Fibroblast of pulmonary artery (primary cell): ENCODE data around the gene DHX9.

Source experiments
- DNase-seq: peaks from one replicate; pipeline ENCODE4 v3.0.0-alpha.2; 2010; ENCODE audit warnings: low read depth
- H3K4me3 ChIP-seq: replicated peaks from 2 replicates; pipeline ENCODE4 v1.5.1; 2011; ENCODE audit warnings: low read depth, mild to moderate bottlenecking, control low read depth, low read length, moderate library complexity
- CTCF ChIP-seq: IDR thresholded peaks from 2 replicates; pipeline ENCODE4 v1.5.1; 2011; ENCODE audit warnings: mild to moderate bottlenecking, control low read depth, low read length, inconsistent platforms; ENCODE audit errors: missing control alignments

DHX9 gene

DNA sequence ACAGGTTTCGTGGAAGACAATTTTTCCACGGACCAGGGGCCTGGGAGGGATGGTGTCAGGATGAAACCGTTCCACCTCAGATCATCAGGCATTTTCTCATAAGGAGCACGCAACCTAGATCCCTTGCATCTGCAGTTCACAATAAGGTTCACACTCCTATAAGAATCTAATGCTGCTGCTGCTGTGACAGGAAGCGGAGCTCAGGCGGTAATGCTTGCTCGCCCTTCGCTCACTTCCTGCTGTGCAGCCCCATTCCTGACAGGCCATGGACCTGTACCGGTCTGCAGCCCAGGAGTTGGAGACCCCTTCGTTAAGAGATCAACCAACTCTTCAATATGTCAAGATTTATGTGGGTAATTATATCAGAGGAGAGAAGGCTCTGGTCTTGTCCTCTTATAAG is 3.3 kb upstream of the DHX9 start:
- no peak for DNase-seq
- no peak for TF ChIP-seq CTCF
- H3K4me3 ChIP-seq = no peak overlapping the region

DNA sequence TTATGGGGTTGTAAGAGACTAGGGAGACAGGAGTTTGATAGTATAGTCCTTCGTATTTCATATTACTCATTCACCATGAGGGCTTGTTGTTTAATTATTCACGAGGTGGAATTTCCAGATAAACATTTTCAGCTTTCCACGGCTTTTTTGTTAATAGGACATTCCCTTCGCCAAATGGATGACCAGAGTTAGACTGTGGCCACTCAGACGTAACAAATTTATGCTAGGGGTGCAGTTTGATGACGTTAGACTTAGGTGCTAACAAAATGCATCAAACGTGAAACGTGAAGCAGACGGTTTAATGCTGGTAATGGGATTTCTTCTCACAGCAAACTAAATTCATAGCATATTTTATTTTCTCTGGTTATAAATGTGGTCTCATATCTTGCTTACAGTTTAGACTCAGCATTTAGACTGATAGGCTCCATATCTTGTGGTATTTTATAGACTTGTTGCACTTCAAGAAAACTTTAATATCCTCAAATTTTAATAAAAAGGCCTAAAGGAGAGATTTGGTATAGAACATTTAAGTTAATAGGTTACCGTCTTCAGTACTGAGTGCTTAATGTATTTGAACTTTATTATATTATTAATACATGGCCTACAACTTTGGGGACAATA is 2.3 kb downstream of the DHX9 start:
- H3K4me3 ChIP-seq = peak overlapping the region; percentile 78
- TF ChIP-seq CTCF = no peak
- DNase-seq = peak; percentile 24

- no peak overlapping the region for H3K4me3 ChIP-seq
- no peak for TF ChIP-seq CTCF
- DNase-seq = no peak
Measured at GRCh38 chr1:182842265-182842664, 3.1 kb downstream of the DHX9 start.

DNA sequence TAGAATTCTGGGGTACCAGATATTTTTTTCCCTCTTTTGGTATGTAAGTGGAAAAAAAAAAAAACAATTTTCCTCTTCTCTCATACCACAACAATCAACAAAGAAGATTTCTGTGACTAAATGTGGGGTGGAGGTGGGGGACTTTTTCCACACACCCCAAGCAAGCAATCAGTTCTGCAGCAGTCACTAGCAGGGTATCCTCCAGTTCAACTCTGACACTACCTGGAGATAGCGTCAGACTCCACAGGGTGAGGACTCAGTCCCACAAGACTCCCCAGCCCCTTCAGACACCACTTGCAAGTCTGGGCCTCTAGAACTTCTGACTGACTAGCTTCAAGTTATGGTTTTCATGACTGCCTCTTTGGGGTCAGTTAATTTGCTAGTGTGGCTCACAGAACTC is 6.2 kb downstream of the DHX9 start:
- no peak for DNase-seq
- no peak for TF ChIP-seq CTCF
- H3K4me3 ChIP-seq = no peak overlapping the region

- DNase-seq = no peak
- H3K4me3 ChIP-seq = no peak overlapping the region
- TF ChIP-seq CTCF = no peak
Measured at GRCh38 chr1:182845894-182846293, 6.7 kb downstream of the DHX9 start.

DNA sequence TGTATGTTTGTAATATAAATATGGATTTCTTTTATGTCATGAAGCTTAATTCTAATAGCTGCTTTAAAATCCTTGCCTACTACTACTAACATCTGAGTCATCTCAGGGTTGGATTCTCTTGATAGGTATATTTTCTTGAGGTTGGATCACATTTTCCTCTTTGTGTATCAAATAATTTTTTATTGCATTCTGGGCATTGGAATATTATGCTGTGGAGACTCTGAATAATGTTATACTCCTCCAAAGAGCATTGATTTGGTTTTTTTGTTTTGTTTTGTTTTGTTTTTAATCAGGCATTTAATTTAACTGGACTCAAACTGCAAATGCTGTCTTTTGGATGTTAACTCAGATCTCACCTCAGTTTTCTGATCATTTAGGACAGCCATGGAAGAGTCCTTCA is 8.0 kb downstream of the DHX9 start:
- no peak overlapping the region for H3K4me3 ChIP-seq
- no peak for TF ChIP-seq CTCF
- no peak for DNase-seq

- H3K4me3 ChIP-seq = no peak overlapping the region
- no peak for TF ChIP-seq CTCF
- DNase-seq = no peak
Measured at GRCh38 chr1:182848736-182849135, 9.6 kb downstream of the DHX9 start.
